Neuronal stem cell (in vitro differentiated cells): Measurements from ENCODE around the gene AUTS2.

Source experiments
- DNase-seq: peaks from one replicate; pipeline ENCODE4 v3.0.0-alpha.2; 2013; ENCODE audit warnings: low spot score
- H2AFZ ChIP-seq: one replicate; pipeline ENCODE4 v1.6.1; 2013; ENCODE audit warnings: mild to moderate bottlenecking, low read length, inconsistent platforms
- H2AK5ac ChIP-seq: 2 replicates; pipeline ENCODE4 v1.6.1; 2013; ENCODE audit warnings: low read depth, mild to moderate bottlenecking, inconsistent platforms, low read length, moderate library complexity, mixed read lengths
- H2BK120ac ChIP-seq: 2 replicates; pipeline ENCODE4 v1.6.1; 2013; ENCODE audit warnings: low read depth, mild to moderate bottlenecking, inconsistent platforms, low read length, moderate library complexity, mixed read lengths
- H2BK12ac ChIP-seq: one replicate; pipeline ENCODE4 v1.6.1; 2013; ENCODE audit warnings: low read length, inconsistent platforms
- H2BK15ac ChIP-seq: 2 replicates; pipeline ENCODE4 v1.6.1; 2013; ENCODE audit warnings: mild to moderate bottlenecking, low read length, inconsistent platforms, mixed read lengths
- H2BK5ac ChIP-seq: one replicate; pipeline ENCODE4 v1.6.1; 2013; ENCODE audit warnings: inconsistent platforms, mild to moderate bottlenecking, low read length, moderate library complexity
- H3K14ac ChIP-seq: one replicate; pipeline ENCODE4 v1.6.1; 2013; ENCODE audit warnings: low read length, inconsistent platforms
- H3K18ac ChIP-seq: 2 replicates; pipeline ENCODE4 v1.6.1; 2013; ENCODE audit warnings: low read length, inconsistent platforms
- H3K23ac ChIP-seq: 2 replicates; pipeline ENCODE4 v1.6.1; 2013; ENCODE audit warnings: low read depth, mild to moderate bottlenecking, mixed read lengths, low read length, inconsistent platforms; ENCODE audit not compliant: poor library complexity
- H3K27ac ChIP-seq: replicated peaks from 3 replicates; pipeline ENCODE4 v1.5.1; 2013; ENCODE audit warnings: low read length, inconsistent platforms
- H3K27me3 ChIP-seq, 3 experiments: 2 replicates each; pipeline ENCODE4 v1.6.1; 2013; ENCODE audit warnings: low read length in 3 of 3, mild to moderate bottlenecking in 2 of 3, inconsistent platforms in 1 of 3, low read depth in 1 of 3, mixed read lengths in 1 of 3, moderate library complexity in 1 of 3; ENCODE audit not compliant: control insufficient read depth in 3 of 3, insufficient read depth in 3 of 3
- H3K36me3 ChIP-seq, 2 donors: replicated peaks in 1 of 2; 2 replicates each; pipeline ENCODE4 v1.6.1; 2013; ENCODE audit warnings: low read length in 2 of 2; ENCODE audit not compliant: control insufficient read depth in 2 of 2, insufficient read depth in 2 of 2
- H3K4ac ChIP-seq: 2 replicates; pipeline ENCODE4 v1.6.1; 2013; ENCODE audit warnings: inconsistent platforms, mild to moderate bottlenecking, low read length, moderate library complexity
- H3K4me1 ChIP-seq, 2 donors: 1 replicate in 1 of 2; 2 replicates in 1 of 2; pipeline ENCODE4 v1.6.1; 2013; ENCODE audit warnings: low read length in 2 of 2, low read depth in 1 of 2; ENCODE audit not compliant: control insufficient read depth in 2 of 2, insufficient read depth in 1 of 2
- H3K4me2 ChIP-seq: one replicate; pipeline ENCODE4 v1.6.1; 2013; ENCODE audit warnings: mild to moderate bottlenecking, low read length, inconsistent platforms; ENCODE audit not compliant: insufficient read depth, poor library complexity, severe bottlenecking
- H3K4me3 ChIP-seq, 2 donors: 2 replicates each; pipeline ENCODE4 v1.5.1; 2013; ENCODE audit warnings: low read length in 2 of 2, mild to moderate bottlenecking in 2 of 2, inconsistent platforms in 1 of 2, moderate library complexity in 1 of 2
- H3K79me1 ChIP-seq: one replicate; pipeline ENCODE4 v1.6.1; 2013; ENCODE audit warnings: low read depth, mild to moderate bottlenecking, inconsistent platforms, low read length, moderate library complexity
- H3K9ac ChIP-seq: one replicate; pipeline ENCODE4 v1.6.1; 2013; ENCODE audit warnings: mild to moderate bottlenecking, low read depth, low read length, inconsistent platforms; ENCODE audit not compliant: poor library complexity
- H3K9me3 ChIP-seq, 2 donors: replicated peaks in 1 of 2; 2 replicates each; pipeline versions ENCODE3 to v1.6.1; 2013; ENCODE audit warnings: low read length in 2 of 2, mild to moderate bottlenecking in 2 of 2, inconsistent platforms in 1 of 2, low read depth in 1 of 2, mixed read lengths in 1 of 2, moderate library complexity in 1 of 2; ENCODE audit not compliant: control insufficient read depth in 2 of 2, insufficient read depth in 1 of 2
- H4K8ac ChIP-seq: one replicate; pipeline ENCODE4 v1.6.1; 2013; ENCODE audit warnings: low read depth, mild to moderate bottlenecking, inconsistent platforms, low read length, moderate library complexity
- H4K91ac ChIP-seq: one replicate; pipeline ENCODE4 v1.6.1; 2013; ENCODE audit warnings: low read length, low read depth, mild to moderate bottlenecking, inconsistent platforms; ENCODE audit not compliant: poor library complexity
- WGBS, 2 donors: extraction: QIAGEN DNeasy Blood & Tissue Kit; methylation state at CpG; one replicate each; pipeline ENCODE4 v1.1.7; 2013; ENCODE audit warnings: missing lambda C conversion rate in 2 of 2, mixed read lengths in 1 of 2; ENCODE audit not compliant: insufficient read length in 2 of 2, insufficient replicate concordance in 1 of 2; ENCODE audit errors: extremely low coverage in 2 of 2; 5-methylcytosine and 5-hydroxymethylcytosine counted together

Gene AUTS2

DNA sequence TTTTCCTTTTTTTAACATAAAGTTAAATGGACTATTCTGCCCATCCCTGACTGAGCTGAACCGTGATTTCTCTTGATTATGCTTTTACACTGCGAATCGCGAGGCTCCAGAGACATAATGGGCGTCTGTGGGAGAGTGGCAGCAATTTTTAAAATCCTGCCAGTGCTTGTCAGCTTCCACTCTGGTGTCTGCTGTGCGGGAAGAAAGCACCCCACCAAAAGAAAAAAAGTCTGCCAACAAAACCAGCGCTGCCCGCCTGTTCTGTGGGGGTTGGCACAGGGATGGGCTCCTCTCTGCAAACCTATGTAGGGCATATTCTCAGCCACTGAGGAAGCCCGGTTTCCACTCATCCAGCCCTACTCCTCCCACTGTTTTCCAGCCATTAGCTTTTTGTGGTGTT, 941.3 kb downstream of the AUTS2 start:
- Histone ChIP-seq H4K91ac (no peak overlapping the region), H2BK12ac (no peak overlapping the region), H3K23ac (no peak overlapping the region), H3K4me3 (no peak overlapping the region), H3K9ac (no peak overlapping the region), H3K27me3 (no peaks in the 10 kb centered on the region), H3K4ac (no peak overlapping the region), H3K27ac (no peak overlapping the region), H3K9me3 (no peaks in the 10 kb centered on the region), H3K18ac (no peak overlapping the region), H2AFZ (no peak overlapping the region), H3K79me1 (no peaks in the 10 kb centered on the region), H4K8ac (no peak overlapping the region), H2BK5ac (no peak overlapping the region), H2BK120ac (no peak overlapping the region), H3K36me3 (no peaks in the 10 kb centered on the region), H2AK5ac (no peak overlapping the region), H3K4me2 (no peak overlapping the region), H3K14ac (no peak overlapping the region), H2BK15ac (no peak overlapping the region), H3K4me1 (peaks cover 0 to 3% of the 10 kb centered on the region in 2 donors)
- no peak for DNase-seq
- WGBS, 2 donors = no CpG with 5 or more reads among the region's 9 CpGs

DNA sequence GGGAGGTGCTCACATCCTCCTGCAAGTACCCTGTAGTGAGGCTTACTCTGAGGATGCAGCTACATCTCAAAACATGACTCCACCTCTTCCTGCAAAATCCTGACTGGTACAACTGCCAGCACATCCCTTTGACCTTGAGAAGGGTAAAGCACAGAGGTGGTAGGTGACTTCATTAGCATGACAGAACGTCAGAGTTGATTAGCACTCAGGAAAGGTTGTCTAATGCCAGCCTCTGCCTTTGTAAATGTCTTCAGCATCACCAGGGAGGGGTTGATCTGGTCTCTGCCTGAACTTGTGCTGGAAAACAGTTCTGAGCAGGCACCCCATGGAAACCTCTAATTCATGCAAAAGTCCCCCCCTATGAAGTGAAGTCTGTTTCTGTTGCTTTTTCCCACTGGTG, 942.4 kb downstream of the AUTS2 start:
- no peak overlapping the region for H3K4me2 ChIP-seq
- no peak overlapping the region for H4K91ac ChIP-seq
- WGBS, 2 donors = no CpG with 5 or more reads among the region's 1 CpG
- no peak overlapping the region for H4K8ac ChIP-seq
- H3K14ac ChIP-seq = no peak overlapping the region
- no peaks in the 10 kb centered on the region for H3K79me1 ChIP-seq
- no peaks in the 10 kb centered on the region for H3K9me3 ChIP-seq
- H2AFZ ChIP-seq = no peak overlapping the region
- H2AK5ac ChIP-seq = no peak overlapping the region
- H3K23ac ChIP-seq = no peak overlapping the region
- no peak overlapping the region for H2BK120ac ChIP-seq
- H3K27ac ChIP-seq = no peak overlapping the region
- H3K4me1 ChIP-seq = peaks cover 0 to 3% of the 10 kb centered on the region in 2 donors
- H2BK5ac ChIP-seq = no peak overlapping the region
- H2BK15ac ChIP-seq = no peak overlapping the region
- no peak for DNase-seq
- H3K9ac ChIP-seq = no peak overlapping the region
- no peak overlapping the region for H3K4ac ChIP-seq
- H3K18ac ChIP-seq = no peak overlapping the region
- H2BK12ac ChIP-seq = no peak overlapping the region
- H3K27me3 ChIP-seq = no peaks in the 10 kb centered on the region
- no peak overlapping the region for H3K4me3 ChIP-seq
- H3K36me3 ChIP-seq = no peaks in the 10 kb centered on the region

DNA sequence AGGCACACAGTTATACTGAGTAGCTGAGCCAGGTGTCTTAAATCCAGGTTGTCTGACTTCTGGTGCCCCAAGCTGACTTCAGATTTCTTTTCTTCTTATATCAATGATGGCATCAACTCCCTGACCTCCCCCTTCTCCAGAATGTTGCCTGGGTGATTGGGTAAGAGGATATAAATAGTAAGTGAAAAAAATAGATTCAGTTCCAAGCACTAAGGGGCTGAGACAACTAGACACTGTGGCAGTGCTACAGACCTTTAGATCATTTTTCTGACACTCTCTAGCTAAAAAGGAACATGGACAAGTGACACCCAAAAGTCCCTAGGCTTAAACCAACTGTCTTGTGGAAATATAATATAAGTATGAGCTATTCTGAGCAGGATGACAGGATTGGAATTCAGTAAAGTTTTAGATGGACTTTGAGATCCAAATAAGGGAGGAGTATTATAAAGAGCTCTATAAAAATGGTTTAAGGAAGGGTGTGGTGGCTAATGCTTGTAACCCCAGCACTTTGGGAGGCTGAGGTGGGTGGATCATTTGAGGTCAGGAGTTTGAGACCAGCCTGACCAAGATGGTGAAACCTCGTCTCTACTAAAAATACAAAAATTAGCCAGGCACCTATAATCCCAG, 944.6 kb downstream of the AUTS2 start:
- no peak overlapping the region for H2AFZ ChIP-seq
- no peaks in the 10 kb centered on the region for H3K36me3 ChIP-seq
- WGBS, 2 donors = no CpG with 5 or more reads among the region's 1 CpG
- no peak overlapping the region for H2AK5ac ChIP-seq
- H3K23ac ChIP-seq = no peak overlapping the region
- no peak overlapping the region for H3K27ac ChIP-seq
- H2BK15ac ChIP-seq = no peak overlapping the region
- no peak overlapping the region for H2BK5ac ChIP-seq
- H3K4ac ChIP-seq = no peak overlapping the region
- no peak overlapping the region for H2BK12ac ChIP-seq
- H4K8ac ChIP-seq = no peak overlapping the region
- no peaks in the 10 kb centered on the region for H3K79me1 ChIP-seq
- no peak overlapping the region for H3K9ac ChIP-seq
- H3K4me3 ChIP-seq = no peak overlapping the region
- H3K14ac ChIP-seq = no peak overlapping the region
- H3K27me3 ChIP-seq = no peaks in the 10 kb centered on the region
- no peak overlapping the region for H2BK120ac ChIP-seq
- peaks cover 0 to 3% of the 10 kb centered on the region in 2 donors for H3K9me3 ChIP-seq
- peaks cover 0 to 3% of the 10 kb centered on the region in 2 donors for H3K4me1 ChIP-seq
- H4K91ac ChIP-seq = no peak overlapping the region
- no peak overlapping the region for H3K4me2 ChIP-seq
- H3K18ac ChIP-seq = no peak overlapping the region
- no peak for DNase-seq

DNA sequence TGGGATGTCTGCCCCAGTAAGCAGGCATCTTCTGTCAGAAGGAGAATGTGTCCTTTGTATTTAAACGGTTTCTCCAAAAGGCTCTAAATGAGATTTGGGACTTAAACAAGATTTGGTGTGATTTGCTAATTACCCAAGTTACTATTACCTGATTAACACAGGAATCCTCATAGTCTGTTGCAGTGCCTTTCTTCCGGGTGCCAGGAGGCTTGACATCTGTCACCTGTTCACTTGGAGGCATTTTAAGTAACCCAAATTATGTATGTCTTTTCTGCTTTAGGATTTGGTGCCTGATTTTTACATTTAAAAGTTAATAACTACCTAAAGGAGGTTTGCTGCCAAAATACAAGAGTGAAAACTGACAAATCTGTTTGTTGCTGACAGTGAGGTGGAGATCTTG, 945.7 kb downstream of the AUTS2 start:
- Histone ChIP-seq H3K9ac (no peak overlapping the region), H2BK15ac (no peak overlapping the region), H4K91ac (no peak overlapping the region), H4K8ac (no peak overlapping the region), H3K9me3 (peaks cover 0 to 3% of the 10 kb centered on the region in 2 donors), H3K4ac (no peak overlapping the region), H2AK5ac (no peak overlapping the region), H3K14ac (no peak overlapping the region), H3K36me3 (no peaks in the 10 kb centered on the region), H2AFZ (no peak overlapping the region), H3K27me3 (no peaks in the 10 kb centered on the region), H3K4me2 (no peak overlapping the region), H2BK12ac (no peak overlapping the region), H3K27ac (no peak overlapping the region), H2BK5ac (no peak overlapping the region), H3K4me3 (no peak overlapping the region), H3K4me1 (peaks cover 0 to 3% of the 10 kb centered on the region in 2 donors), H3K18ac (no peak overlapping the region), H3K23ac (no peak overlapping the region), H2BK120ac (no peak overlapping the region), H3K79me1 (no peaks in the 10 kb centered on the region)
- WGBS, 2 donors = no CpG with 5 or more reads among the region's 2 CpGs
- no peak for DNase-seq
